HG03060 (cell line): Measurements from ENCODE around the gene CHIA.
A peak's percentile ranks its signal among the peaks of the same experiment; 100 is the strongest.
"Not testable (repeated sequence)": the region's sequence is repeated elsewhere in the genome, so short reads cannot be mapped to it uniquely, and the experiment has no call there.

Experiments used
- ATAC-seq: cut with Tn5 transposase; IDR thresholded peaks from one replicate; pipeline ENCODE4 v1.9.1; 2021; ENCODE audit warnings: low read depth, moderate number of reproducible peaks; ENCODE audit not compliant: unreplicated experiment

Gene CHIA

GRCh38 chr1:111283838-111284237 lies 6.8 kb upstream of the CHIA start:
- ATAC-seq, result no peak

- no peak for ATAC-seq
Observed at GRCh38 chr1:111285879-111286278, 4.8 kb upstream of the CHIA start.

- no peak for ATAC-seq
Observed at GRCh38 chr1:111286912-111287311, 3.7 kb upstream of the CHIA start.

GRCh38 chr1:111289371-111289770 lies 1.3 kb upstream of the CHIA start:
- no peak for ATAC-seq

DNA sequence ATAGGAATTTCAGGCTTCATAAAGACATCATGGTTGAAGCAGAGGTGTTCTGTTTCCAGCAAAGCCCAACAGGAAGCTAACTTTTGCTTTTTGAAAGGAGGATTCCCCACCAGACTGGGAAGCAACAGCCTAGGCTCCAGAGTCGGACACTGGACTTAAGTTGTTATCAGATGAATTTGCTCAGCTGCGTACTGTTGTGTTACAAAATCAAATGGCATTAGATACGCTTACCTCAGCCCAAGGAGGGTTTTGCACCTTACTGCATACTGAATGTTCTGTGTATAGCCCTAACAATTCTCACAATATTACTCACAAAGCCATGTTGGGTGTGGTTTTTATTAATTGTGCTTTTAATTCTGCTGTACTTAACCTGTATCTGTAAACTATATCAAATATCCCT lies 547 bp upstream of the CHIA start:
- ATAC-seq, result no peak

GRCh38 chr1:111294390-111294789 lies 3.7 kb downstream of the CHIA start:
- ATAC-seq, result no peak

GRCh38 chr1:111302374-111302773 lies 11.7 kb downstream of the CHIA start:
- no peak for ATAC-seq

DNA sequence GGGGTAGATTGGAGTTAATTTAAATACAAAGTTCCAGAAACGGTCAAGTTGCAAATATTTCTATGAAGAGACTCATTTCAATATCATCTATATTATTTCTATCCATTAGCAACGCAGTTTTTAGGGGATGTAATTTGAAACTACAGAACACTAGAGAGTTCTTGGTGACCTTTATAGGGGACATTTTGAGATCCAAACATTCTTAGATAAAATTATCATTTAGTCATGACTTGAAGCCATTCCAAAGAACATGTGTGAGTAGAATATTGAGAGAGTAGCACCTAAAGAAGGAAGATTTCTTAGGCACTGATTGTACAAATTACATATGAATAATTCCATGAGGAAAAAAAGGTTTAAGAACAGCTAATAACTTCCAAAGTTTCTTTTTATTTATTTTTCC lies 19.0 kb downstream of the CHIA start:
- ATAC-seq, result no peak

GRCh38 chr1:111318523-111318922 lies 27.9 kb downstream of the CHIA start:
- no peak for ATAC-seq

- ATAC-seq, result no peak
Observed at GRCh38 chr1:111320066-111320879, 29.6 kb downstream of the CHIA start.

DNA sequence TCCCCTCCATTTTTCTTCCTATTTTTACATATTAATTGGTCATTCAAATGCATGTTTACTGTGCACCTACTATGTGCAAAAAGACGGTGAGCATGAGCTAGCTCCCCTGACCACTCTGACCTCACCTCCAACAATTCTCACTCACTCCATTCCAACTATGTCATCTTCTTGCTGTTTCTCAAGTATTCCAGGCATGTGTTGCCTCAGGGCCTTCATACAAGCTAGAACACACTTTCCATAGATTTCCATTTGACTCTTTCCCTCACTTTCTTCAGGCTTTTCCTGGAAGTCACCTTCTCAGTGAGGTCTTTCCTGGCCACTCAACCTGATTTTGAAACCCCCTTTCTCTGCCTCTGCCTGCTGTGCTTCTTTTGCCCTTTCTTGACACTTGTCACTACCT lies 32.6 kb downstream of the CHIA start:
- ATAC-seq, result no peak

DNA sequence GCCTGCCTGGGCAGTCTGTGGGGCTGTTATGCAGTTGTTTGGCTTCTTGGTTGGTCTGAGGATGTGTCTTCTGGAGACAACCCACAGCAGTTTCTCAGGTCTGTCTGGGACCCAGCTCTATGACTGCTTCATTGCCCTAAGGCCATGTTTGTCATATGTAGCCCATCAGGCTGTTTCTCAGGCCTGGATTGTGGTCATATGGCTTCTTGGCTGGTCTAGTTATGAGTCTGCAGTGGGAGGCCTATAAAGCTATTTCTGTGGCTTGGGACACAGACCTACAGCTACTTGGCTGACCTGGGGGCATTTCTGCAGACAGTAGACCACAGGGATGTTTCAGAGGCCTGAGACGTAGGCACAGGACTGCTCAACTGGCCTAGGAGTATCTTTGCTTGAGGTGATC lies 41.5 kb downstream of the CHIA start:
- peak; percentile 67 for ATAC-seq

DNA sequence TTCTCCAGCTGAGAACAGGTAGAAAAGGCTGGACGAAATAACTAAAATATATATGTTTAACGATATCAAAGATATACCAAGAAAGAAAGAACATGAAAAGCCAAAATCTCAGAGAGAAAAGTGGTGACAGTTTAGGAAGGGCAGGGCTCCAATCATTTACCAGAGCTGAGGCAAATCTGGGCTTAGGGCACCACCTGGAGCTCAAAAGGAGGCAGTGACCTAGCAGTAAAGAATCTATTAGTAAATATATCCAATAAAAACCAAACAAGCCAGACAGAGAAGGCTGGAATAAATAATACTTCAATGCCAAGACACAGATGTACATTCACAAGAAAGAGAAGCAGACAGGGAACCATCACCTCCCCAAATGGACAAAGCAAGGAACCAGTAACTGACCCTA lies 43.5 kb downstream of the CHIA start:
- no peak for ATAC-seq

DNA sequence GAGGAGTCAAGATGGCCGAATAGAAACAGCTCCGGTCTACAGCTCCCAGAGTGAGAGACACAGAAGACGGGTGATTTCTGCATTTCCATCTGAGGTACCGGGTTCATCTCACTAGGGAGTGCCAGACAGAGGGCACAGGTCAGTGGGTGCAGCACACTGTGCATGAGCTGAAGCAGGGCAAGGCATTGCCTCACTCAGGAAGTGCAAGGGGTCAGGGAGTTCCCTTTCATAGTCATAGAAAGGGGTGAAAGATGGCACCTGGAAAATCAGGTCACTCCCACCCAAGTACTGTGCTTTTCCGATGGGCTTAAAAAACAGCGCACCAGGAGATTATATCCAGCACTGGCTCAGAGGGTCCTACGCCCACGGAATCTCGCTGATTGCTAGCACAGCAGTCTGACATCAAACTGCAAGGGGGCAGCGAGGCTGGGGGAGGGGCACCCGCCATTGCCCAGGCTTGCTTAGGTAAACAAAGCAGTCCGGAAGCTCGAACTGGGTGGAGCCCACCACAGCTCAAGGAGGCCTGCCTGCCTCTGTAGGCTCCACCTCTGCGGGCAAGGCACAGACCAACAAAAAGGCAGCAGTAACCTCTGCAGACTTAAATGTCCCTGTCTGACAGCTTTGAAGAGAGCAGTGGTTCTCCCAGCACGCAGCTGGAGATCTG lies 44.7 kb downstream of the CHIA start:
- ATAC-seq, result not testable (repeated sequence)

DNA sequence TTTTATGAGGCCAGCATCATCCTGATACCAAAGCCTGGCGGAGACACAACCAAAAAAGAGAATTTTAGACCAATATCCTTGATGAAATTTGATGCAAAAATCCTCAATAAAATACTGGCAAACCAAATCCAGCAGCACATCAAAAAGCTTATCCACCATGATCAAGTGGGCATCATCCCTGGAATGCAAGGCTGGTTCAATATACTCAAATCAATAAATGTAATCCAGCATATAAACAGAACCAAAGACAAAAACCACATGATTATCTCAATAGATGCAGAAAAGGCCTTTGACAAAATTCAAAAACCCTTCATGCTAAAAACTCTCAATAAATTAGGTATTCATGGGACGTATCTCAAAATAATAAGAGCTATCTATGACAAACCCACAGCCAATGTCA lies 48.2 kb downstream of the CHIA start:
- not testable (repeated sequence) for ATAC-seq

DNA sequence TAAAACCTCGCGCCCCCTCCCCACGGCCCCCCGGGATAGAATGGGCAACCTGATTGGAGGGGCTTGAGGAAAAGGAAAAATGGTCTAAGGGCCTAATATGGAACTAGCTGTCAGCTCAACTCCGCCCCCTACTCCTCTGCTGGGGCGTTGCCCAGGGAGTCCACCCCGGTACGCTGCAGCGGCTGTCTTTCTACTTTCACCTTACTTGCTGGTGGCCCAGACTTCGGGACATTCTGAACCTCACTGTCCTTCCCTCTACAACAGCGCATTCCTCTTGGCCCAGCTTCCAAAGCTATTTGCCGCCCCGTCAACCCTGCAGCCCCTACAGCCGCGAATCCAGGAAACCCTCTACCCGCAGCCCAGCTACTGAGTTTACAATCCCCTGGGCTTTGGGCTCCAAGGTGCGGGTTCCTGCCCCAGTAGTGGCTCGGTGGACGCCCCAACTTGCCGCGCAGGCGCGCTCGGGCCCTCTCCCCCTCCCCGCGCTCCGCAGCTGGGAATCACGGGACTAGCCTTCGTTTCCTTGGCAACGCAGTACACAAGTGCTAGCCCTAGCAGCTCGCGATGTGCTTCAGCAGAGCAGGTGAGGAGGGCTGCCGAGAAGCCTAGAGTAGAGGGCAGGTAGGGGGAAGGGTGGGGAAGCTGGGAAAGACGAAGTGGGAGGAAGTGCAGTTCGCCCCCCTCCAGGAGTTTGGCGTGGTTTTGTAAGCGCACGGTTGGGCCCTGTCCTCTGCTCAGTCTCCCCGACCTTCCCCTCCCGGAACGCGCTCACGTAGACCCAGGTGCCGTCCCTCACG lies 55.6 kb downstream of the CHIA start:
- ATAC-seq, result peak; percentile 42

DNA sequence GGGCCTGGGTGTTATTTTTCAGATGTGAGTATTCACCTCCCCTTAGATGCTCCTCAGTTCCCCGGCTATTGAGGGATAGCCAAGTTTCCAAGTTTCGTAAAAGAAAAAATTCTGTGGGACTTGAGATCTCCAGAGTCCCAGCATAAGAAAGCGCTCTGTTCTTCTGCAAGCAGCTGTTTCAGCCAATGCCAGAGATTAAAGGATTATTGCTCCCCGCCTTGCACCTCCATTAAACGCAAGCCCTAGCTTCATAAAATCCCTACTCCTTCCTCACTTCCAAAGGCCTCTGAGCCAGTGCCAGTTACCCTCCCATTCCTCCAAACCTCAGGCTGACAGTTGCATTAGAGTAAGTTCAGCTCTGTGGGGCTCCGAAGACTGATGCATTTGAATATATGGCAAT lies 56.4 kb downstream of the CHIA start:
- ATAC-seq, result no peak

DNA sequence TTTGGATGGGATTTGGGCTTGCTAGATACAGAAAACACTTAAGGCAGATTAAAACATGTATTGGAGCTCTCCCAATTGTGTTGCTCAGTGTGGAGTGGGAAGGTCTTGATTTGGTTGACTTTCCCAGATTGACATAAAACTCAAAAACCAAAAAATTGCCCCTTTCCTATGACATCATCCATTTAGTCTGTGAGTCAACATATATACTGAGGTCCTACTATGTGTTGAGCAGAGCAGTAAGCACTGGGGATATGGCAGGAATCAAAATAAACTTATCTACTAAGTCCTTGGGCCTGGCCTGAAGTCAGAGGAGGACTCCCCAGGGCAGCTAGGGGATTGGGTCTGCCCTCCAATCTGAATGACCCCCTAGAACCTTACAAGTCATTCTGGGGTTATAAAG lies 61.0 kb downstream of the CHIA start:
- no peak for ATAC-seq

GRCh38 chr1:111354584-111354983 lies 63.9 kb downstream of the CHIA start:
- ATAC-seq, result no peak

DNA sequence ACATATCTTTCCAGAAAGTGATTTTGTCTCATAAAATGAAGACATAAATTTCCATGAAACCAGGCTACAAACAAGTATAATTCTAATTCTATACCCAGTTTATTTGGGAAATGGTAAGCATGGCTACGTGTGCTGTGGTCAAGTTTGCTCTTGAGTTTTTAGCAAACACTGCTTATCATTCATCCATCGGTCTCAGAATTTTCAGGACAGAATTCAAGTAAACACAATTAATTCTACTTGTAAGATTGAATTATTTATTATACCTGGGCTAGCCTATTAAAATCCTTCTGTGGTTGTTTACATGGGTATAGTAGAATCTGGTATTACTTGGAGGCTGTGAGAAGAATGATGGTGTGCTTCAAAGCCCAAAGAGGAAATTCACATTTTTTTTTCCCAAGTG lies 68.3 kb downstream of the CHIA start:
- no peak for ATAC-seq

DNA sequence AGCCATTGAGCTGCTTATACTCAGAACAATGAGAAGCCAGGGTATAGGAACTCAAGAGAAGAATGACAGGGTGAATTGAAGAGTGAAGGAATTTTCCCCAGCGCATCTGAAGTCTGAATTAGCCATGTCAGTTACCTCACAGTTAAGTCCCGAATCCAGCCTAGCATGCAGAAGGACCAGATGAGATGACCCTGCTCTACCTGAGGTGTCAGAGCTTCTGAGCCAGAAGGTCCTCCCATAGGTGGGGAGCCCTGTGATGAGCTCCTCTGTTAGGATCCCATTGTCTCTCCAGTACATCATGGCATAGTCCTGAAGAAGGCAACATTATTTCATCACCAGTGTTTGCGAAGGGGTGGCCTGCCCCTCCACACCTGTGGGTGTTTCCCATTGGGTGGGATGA lies 68.7 kb downstream of the CHIA start:
- ATAC-seq, result no peak
